Left colon (tissue), 2 donors: ENCODE data around the gene SPRR3. TPM values are rescaled to one million over a fixed set of nuclear protein-coding genes. Genes with fewer than 3 reads are reported as not detected.

Source experiments
- ATAC-seq: fragments of 200-7000 bp; cut with Tn5 transposase; one replicate; pipeline ENCODE4 v1.9.1; 2020; ENCODE audit warnings: mild to moderate bottlenecking, moderate library complexity
- DNase-seq, 2 donors: peaks; one replicate each; pipeline ENCODE4 v3.0.0-alpha.2; 2020
- intact Hi-C, 2 donors: fragments of 100-400 bp; cut with DNase I in 1 of 2; cut with micrococcal nuclease in 1 of 2; formaldehyde crosslinking; loops; one replicate each; pipeline versions ENCODE4 v1.11.2 to v1.14.0; 2022; cut with DNase I, micrococcal nuclease
- long read RNA-seq: library from polyadenylated mRNA; unstranded; transcript quantifications from one replicate; pipeline ENCODE4 v2.0.0, GENCODE V29; 2021
- total RNA-seq, 2 donors: library from RNA; stranded (reverse); fragmentation: NEBNext Ultra II Directional; extraction: Animal tissue kit (Norgen Biotek cat#: 25700); gene quantifications; one replicate each; pipeline ENCODE4 v1.2.1, GENCODE V29; 2021
- donor health status: DM: no; HTN: no; CAD: no.
- donor health status: DM: yes; HTN: yes; CAD: no.

SPRR3 gene
- not detected for total RNA-seq
- long read RNA-seq, result 0 reads

GRCh38 chr1:153001382-153001781 is at the start of gene SPRR3:
Gene SPRR3 (plus strand): TSS chr1:153001749. CDS start chr1:153003021, 1,272 bp downstream.
- no peak for DNase-seq
- ATAC-seq, result no peak

GRCh38 chr1:152953761-152954160 is 47.8 kb upstream of the SPRR3 start:
- DNase-seq (no peak), ATAC-seq (no peak)
- intact Hi-C loops, result no loop called here

More at GRCh38 chr1:153001382-153001781, at the start of gene SPRR3:
- intact Hi-C loops, result no loop called here

- ATAC-seq (no peak), DNase-seq (no peak)
- intact Hi-C loops, result no loop called here
Observed at GRCh38 chr1:152954436-152954835, 47.1 kb upstream of the SPRR3 start.

- ATAC-seq, result no peak
- intact Hi-C loops, result no loop called here
- DNase-seq, result no peak
Observed at GRCh38 chr1:152957561-152957960, 44.0 kb upstream of the SPRR3 start.

- no peak for DNase-seq
- ATAC-seq, result no peak
- intact Hi-C loops, result no loop called here
Observed at GRCh38 chr1:152959273-152959672, 42.3 kb upstream of the SPRR3 start.

- DNase-seq (no peak), ATAC-seq (no peak)
- intact Hi-C loops, result no loop called here
Observed at GRCh38 chr1:152959801-152960451, 41.6 kb upstream of the SPRR3 start.

GRCh38 chr1:152960452-152961044 is 41.0 kb upstream of the SPRR3 start:
- intact Hi-C loops, result no loop called here
- ATAC-seq (no peak), DNase-seq (no peak)

GRCh38 chr1:152961226-152961891 is 40.2 kb upstream of the SPRR3 start:
- intact Hi-C loops, result no loop called here
- DNase-seq (no peak), ATAC-seq (no peak)

- ATAC-seq (no peak), DNase-seq (no peak)
- intact Hi-C loops, result no loop called here
Observed at GRCh38 chr1:152962876-152963415, 38.6 kb upstream of the SPRR3 start.

GRCh38 chr1:152964536-152964935 is 37.0 kb upstream of the SPRR3 start:
- DNase-seq, result no peak
- ATAC-seq, result no peak
- intact Hi-C loops, result no loop called here

GRCh38 chr1:152965853-152966252 is 35.7 kb upstream of the SPRR3 start:
- no peak for ATAC-seq

GRCh38 chr1:152967201-152967600 is 34.3 kb upstream of the SPRR3 start:
- intact Hi-C loops, result no loop called here
- no peak for DNase-seq
- no peak for ATAC-seq

More at GRCh38 chr1:152965853-152966252, 35.7 kb upstream of the SPRR3 start:
- DNase-seq, result no peak
- intact Hi-C loops, result no loop called here

- intact Hi-C loops, result no loop called here
- DNase-seq (no peak), ATAC-seq (no peak)
Observed at GRCh38 chr1:152968248-152968647, 33.3 kb upstream of the SPRR3 start.

GRCh38 chr1:152969036-152969435 is 32.5 kb upstream of the SPRR3 start:
- intact Hi-C loops, result no loop called here
- DNase-seq (no peak), ATAC-seq (no peak)

GRCh38 chr1:152970495-152970894 is 31.1 kb upstream of the SPRR3 start, which contains the start of gene SPRR4:
Gene SPRR4 (plus strand): TSS chr1:152970648. CDS start chr1:152971891, 1,243 bp downstream.
- no peak for ATAC-seq
- intact Hi-C loops, result no loop called here
- no peak for DNase-seq

- ATAC-seq (no peak), DNase-seq (no peak)
- intact Hi-C loops, result no loop called here
Observed at GRCh38 chr1:152972196-152972886, 29.2 kb upstream of the SPRR3 start.

- DNase-seq, result no peak
Observed at GRCh38 chr1:152976688-152977087, 24.9 kb upstream of the SPRR3 start.

GRCh38 chr1:152977614-152978013 is 23.9 kb upstream of the SPRR3 start:
- ATAC-seq, result no peak
- intact Hi-C loops, result no loop called here
- no peak for DNase-seq

More at GRCh38 chr1:152976688-152977087, 24.9 kb upstream of the SPRR3 start:
- intact Hi-C loops, result no loop called here
- ATAC-seq, result no peak

GRCh38 chr1:152980676-152981075 is 20.9 kb upstream of the SPRR3 start:
- DNase-seq (no peak), ATAC-seq (no peak)
- intact Hi-C loops, result no loop called here
